PC-3 (cell line): Measurements from ENCODE around the gene PCSK2. TPM values are rescaled to one million over a fixed set of nuclear protein-coding genes. Genes with fewer than 3 reads are reported as not detected.

Experiments used
- ATAC-seq: fragments of 200-7000 bp; cut with Tn5 transposase; 2 replicates; pipeline ENCODE4 v1.9.1; 2020; ENCODE audit warnings: mild to moderate bottlenecking, moderate library complexity
- BruUV-seq: library from RNA; stranded (reverse); fragments of 400-500 nt; replicated peaks from 2 replicates; lab custom pipeline; 2021; lab: Mats Ljungman, UMichigan
- CTCF ChIA-PET: fragments of 300-600 bp; sonication (Branson Sonifier 250); formaldehyde crosslinking; loops from one replicate; lab custom pipeline; 2022; ENCODE audit warnings: antibody characterized with exemption; lab: Charles Lee
- POLR2A ChIA-PET: fragments of 300-600 bp; sonication (Branson Sonifier 250); formaldehyde crosslinking; loops from one replicate; lab custom pipeline; 2022; ENCODE audit warnings: antibody characterized with exemption; ENCODE audit not compliant: unreplicated experiment; lab: Charles Lee
- DNase-seq: peaks from one replicate; pipeline ENCODE4 v3.0.0-alpha.2; 2015
- H2AFZ ChIP-seq: fragments of 300-600 bp; sonication (generic); 2 replicates; pipeline ENCODE4 v1.6.0; 2016; ENCODE audit warnings: antibody characterized with exemption, low read length
- H3F3A ChIP-seq: fragments of 300-600 bp; sonication (generic); one replicate; pipeline ENCODE4 v1.6.0; 2017; ENCODE audit warnings: antibody characterized with exemption, low read length, control low read depth, mild to moderate bottlenecking; ENCODE audit not compliant: unreplicated experiment
- H3K27ac ChIP-seq: fragments of 300-600 bp; sonication (generic); 2 replicates; pipeline ENCODE4 v1.5.1; 2016; ENCODE audit warnings: mild to moderate bottlenecking, low read length
- H3K27me3 ChIP-seq: fragments of 300-600 bp; sonication (generic); 2 replicates; pipeline ENCODE4 v1.6.1; 2016; ENCODE audit warnings: low read length, mixed read lengths
- H3K36me3 ChIP-seq: fragments of 300-600 bp; sonication (generic); 2 replicates; pipeline ENCODE4 v1.6.1; 2016; ENCODE audit warnings: low read depth, mixed run types, low read length, mixed read lengths
- H3K4me1 ChIP-seq: fragments of 300-600 bp; sonication (generic); 2 replicates; pipeline ENCODE4 v1.5.1; 2016; ENCODE audit warnings: low read length; ENCODE audit not compliant: insufficient read depth
- H3K4me2 ChIP-seq: fragments of 300-600 bp; sonication (generic); 2 replicates; pipeline ENCODE4 v1.6.0; 2016; ENCODE audit warnings: low read length
- H3K4me3 ChIP-seq: fragments of 300-600 bp; sonication (generic); 2 replicates; pipeline ENCODE4 v1.5.1; 2016; ENCODE audit warnings: mild to moderate bottlenecking, low read length, mixed read lengths
- H3K79me2 ChIP-seq: fragments of 300-600 bp; sonication (generic); 2 replicates; pipeline ENCODE4 v1.6.1; 2017; ENCODE audit warnings: low read length, mixed read lengths
- H3K9ac ChIP-seq: fragments of 300-600 bp; sonication (generic); 2 replicates; pipeline ENCODE4 v1.6.0; 2016; ENCODE audit warnings: mild to moderate bottlenecking, low read length
- H3K9me2 ChIP-seq: fragments of 300-600 bp; sonication (generic); replicated peaks from 2 replicates; pipeline ENCODE4 v1.6.1; 2016; ENCODE audit warnings: mixed run types, low read length, mixed read lengths
- H3K9me3 ChIP-seq: fragments of 300-600 bp; sonication (generic); 2 replicates; pipeline ENCODE4 v1.6.1; 2016; ENCODE audit warnings: low read length, mixed read lengths
- H4K20me1 ChIP-seq: fragments of 300-600 bp; sonication (generic); 2 replicates; pipeline ENCODE4 v1.6.1; 2016; ENCODE audit warnings: low read length, mixed read lengths
- CTCF ChIP-seq: fragments of 300-600 bp; sonication (generic); conservative IDR thresholded peaks from 2 replicates; pipeline ENCODE4 v1.5.1; 2017; ENCODE audit warnings: antibody characterized with exemption, low read depth, mild to moderate bottlenecking, low read length
- EZH2 ChIP-seq: fragments of 300-600 bp; sonication (generic); IDR thresholded peaks from one replicate; pipeline ENCODE4 v1.6.1; 2017; ENCODE audit warnings: antibody characterized with exemption, mild to moderate bottlenecking, low read length; ENCODE audit not compliant: unreplicated experiment
- EZH2phosphoT487 ChIP-seq: fragments of 300-600 bp; sonication (generic); IDR thresholded peaks from 2 replicates; pipeline ENCODE4 v1.6.1; 2018; ENCODE audit warnings: mild to moderate bottlenecking, antibody characterized with exemption, low read length, borderline replicate concordance
- intact Hi-C: fragments of 100-400 bp; cut with micrococcal nuclease; formaldehyde crosslinking; loops from 2 replicates; pipeline ENCODE4 v1.9.0; 2023
- total RNA-seq: library from RNA; depleted of rRNA; stranded (reverse); fragments of >200 nt; gene quantifications from 2 replicates; pipeline ENCODE4 v1.2.3, GENCODE V29; 2014

PCSK2 gene
- total RNA-seq, 1 experiment from 2014 or later, result not detected

- no peak overlapping the region for H3K4me2 ChIP-seq
- ChIA-PET CTCF (no interaction called here), POLR2A (no interaction called here)
- no peak overlapping the region for H3K4me3 ChIP-seq
- H3K27ac ChIP-seq, result no peak overlapping the region
- no peaks in the 10 kb centered on the region for H3K4me1 ChIP-seq
- no peak overlapping the region for H3K9ac ChIP-seq
- no TSS peak for BruUV-seq
- intact Hi-C loops, result no loop called here
- TF ChIP-seq CTCF (no peak), EZH2 (no peak), EZH2phosphoT487 (no peak)
- H3K36me3 ChIP-seq, result no peaks in the 10 kb centered on the region
- peaks cover 83% of the 10 kb centered on the region for H3K27me3 ChIP-seq
- no peak for ATAC-seq
- no peaks in the 10 kb centered on the region for H4K20me1 ChIP-seq
- no peak for DNase-seq
- H3K9me3 ChIP-seq, result no peaks in the 10 kb centered on the region
- no peaks in the 10 kb centered on the region for H3K9me2 ChIP-seq
- H3K79me2 ChIP-seq, result no peaks in the 10 kb centered on the region
- no peak overlapping the region for H2AFZ ChIP-seq
- no peaks in the 10 kb centered on the region for H3F3A ChIP-seq
Measured at GRCh38 chr20:17390655-17391054, 163.8 kb downstream of the PCSK2 start.

- Histone ChIP-seq H3K4me3 (no peak overlapping the region), H3K27ac (no peak overlapping the region), H3K9me3 (no peaks in the 10 kb centered on the region), H3F3A (no peaks in the 10 kb centered on the region), H3K36me3 (no peaks in the 10 kb centered on the region), H2AFZ (no peak overlapping the region), H3K79me2 (no peaks in the 10 kb centered on the region), H3K9ac (no peak overlapping the region), H3K4me2 (no peak overlapping the region), H4K20me1 (no peaks in the 10 kb centered on the region), H3K27me3 (peaks cover 86% of the 10 kb centered on the region), H3K4me1 (no peaks in the 10 kb centered on the region), H3K9me2 (no peaks in the 10 kb centered on the region)
- DNase-seq (no peak), ATAC-seq (no peak)
- ChIA-PET CTCF (no interaction called here), POLR2A (no interaction called here)
- no TSS peak for BruUV-seq
- intact Hi-C loops, result no loop called here
- TF ChIP-seq EZH2 (no peak), CTCF (no peak), EZH2phosphoT487 (no peak)
Measured at GRCh38 chr20:17391127-17391771, 164.4 kb downstream of the PCSK2 start.

- Histone ChIP-seq H3K27me3 (peaks cover 85% of the 10 kb centered on the region), H2AFZ (no peak overlapping the region), H3F3A (no peaks in the 10 kb centered on the region), H3K4me2 (no peak overlapping the region), H3K79me2 (no peaks in the 10 kb centered on the region), H3K9me2 (no peaks in the 10 kb centered on the region), H3K9ac (no peak overlapping the region), H3K27ac (no peak overlapping the region), H3K36me3 (no peaks in the 10 kb centered on the region), H4K20me1 (no peaks in the 10 kb centered on the region), H3K4me1 (no peaks in the 10 kb centered on the region), H3K9me3 (no peaks in the 10 kb centered on the region), H3K4me3 (no peak overlapping the region)
- no peak for ATAC-seq
- POLR2A ChIA-PET, result no interaction called here
- CTCF ChIA-PET, result no interaction called here
- TF ChIP-seq EZH2phosphoT487 (no peak), CTCF (no peak), EZH2 (no peak)
- BruUV-seq, result no TSS peak
- peak; percentile 40 for DNase-seq
- intact Hi-C loops, result no loop called here
Measured at GRCh38 chr20:17394411-17394810, 167.6 kb downstream of the PCSK2 start.
